CD4-positive, alpha-beta T cell treated with Interferon gamma for 1 hour (primary cell): ENCODE measurements around the gene AZU1.
"Not testable (repeated sequence)": the region's sequence is repeated elsewhere in the genome, so short reads cannot be mapped to it uniquely, and the experiment has no call there.

Experiments
- DNase-seq: peaks from one replicate; pipeline ENCODE4 v3.0.0-alpha.2; 2020

Gene AZU1

DNA sequence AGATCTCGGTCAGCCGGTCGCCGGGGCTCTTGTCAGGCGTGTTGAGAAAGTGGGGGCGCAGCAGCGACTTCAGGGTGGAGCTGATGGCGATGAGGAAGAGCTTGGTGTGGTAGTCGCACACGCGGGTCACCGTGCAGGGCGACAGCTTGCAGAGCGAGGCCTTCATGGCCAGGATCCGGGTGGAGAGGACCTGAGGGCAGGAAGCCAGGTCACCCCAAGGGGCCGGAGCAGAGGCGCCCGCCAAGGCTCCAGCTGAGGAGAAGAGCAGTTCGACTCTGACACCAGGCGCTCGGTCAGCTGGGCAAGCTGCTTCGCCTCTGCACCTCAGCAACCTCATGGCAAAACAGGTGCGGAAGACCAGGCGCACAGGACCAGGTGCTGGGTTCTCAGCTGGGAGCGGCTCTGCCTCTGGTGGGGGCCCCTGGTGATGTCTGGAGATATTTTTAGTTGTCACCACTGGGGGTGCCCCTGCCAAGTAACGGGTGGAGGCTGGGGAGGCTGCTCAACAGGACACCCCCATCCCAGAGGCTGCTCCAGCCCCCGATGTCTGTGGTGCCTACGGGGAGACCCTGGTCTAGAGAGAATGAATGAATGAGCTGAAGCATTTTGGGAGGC, 47.7 kb downstream of the AZU1 start:
- DNase-seq, result no peak

DNA sequence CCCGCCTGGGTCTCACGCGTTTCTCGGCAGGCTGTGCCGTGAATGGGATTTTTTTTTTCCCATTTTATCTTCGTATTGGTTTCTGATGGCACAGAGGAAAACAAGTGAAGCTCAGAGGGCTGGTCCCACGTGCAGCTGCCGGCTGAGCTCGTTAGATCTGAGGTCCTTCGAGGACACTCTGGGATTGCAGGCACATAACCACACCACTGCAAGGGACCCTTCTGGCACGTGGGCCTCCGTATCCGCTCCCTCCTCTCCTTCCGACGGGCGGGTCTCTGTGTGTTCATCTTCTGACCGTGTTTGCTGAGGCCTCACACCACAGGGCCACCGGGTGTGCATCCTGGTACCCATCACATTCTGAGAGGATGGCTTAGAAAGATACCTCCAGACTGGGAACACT, 48.5 kb downstream of the AZU1 start:
- DNase-seq, result no peak

DNA sequence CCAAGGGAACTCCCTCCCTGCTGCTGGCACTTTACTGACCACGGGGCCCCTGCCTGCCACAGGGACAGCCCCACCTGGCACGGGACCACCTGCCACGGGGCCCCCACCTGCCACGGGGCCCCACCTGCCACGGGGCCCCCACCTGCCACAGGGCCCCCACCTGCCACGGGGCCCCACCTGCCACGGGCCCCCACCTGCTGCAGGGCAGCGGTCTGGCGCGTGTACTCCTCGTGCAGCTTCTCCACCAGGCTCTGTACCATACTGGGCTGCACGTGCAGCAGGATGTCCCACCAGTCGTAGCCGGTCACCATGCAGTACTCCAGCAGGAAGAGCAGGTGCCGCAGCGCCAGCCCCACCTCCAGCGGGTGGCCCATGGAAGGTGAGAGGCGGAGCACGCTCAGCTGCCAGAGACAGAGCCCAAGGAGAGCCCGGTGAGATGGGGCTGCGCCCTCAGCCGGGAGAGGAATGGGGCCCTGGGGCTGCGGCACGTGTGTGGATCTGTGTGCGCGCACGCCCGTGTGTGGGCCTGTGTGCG, 49.2 kb downstream of the AZU1 start:
- DNase-seq, result no peak

DNA sequence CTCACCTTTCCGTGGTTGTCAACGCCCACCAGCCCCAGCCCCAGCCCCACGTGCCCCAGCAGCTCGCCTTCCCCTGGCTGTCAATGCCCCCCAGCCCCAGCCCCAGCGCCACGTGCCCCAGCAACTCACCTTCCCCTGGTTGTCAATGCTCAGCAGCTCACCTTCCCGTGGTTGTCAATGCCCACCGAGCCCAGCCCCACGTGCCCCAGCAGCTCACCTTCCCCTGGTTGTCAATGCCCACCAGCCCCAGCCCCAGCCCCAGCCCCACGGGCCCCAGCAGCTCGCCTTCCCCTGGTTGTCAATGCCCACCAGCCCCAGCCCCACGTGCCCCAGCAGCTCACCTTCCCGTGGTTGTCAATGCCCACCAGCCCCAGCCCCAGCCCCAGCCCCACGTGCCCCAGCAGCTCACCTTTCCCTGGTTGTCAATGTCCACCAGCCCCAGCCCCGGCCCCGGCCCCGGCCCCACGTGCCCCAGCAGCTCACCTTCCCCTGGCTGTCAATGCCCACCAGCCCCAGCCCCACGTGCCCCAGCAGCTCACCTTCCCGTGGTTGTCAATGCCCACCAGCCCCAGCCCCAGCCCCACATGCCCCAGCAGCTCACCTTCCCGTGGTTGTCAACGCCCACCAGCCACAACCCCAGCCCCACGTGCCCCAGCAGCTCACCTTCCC, 50.5 kb downstream of the AZU1 start:
- DNase-seq, result not testable (repeated sequence)

DNA sequence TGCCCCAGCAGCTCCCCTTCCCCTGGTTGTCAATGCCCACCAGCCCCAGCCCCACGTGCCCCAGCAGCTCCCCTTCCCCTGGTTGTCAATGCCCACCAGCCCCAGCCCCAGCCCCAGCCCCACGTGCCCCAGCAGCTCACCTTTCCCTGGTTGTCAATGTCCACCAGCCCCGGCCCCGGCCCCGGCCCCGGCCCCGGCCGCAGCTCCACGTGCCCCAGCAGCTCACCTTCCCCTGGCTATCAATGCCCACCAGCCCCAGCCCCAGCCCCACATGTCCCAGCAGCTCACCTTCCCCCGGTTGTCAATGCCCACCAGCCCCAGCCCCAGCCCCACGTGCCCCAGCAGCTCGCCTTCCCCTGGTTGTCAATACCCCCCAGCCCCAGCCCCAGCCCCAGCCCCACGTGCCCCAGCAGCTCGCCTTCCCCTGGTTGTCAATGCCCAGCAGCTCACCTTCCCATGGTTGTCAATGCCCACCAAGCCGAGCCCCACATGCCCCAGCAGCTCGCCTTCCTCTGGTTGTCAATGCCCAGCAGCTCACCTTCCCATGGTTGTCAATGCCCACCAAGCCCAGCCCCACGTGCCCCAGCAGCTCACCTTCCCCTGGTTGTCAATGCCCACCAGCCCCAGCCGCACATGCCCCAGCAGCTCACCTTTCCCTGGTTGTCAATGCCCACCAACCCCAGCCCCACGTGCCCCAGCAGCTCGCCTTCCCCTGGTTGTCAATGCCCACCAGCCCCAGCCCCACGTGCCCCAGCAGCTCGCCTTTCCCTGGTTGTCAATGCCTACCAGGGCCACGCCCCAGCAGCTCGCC, 51.3 kb downstream of the AZU1 start:
- DNase-seq, result not testable (repeated sequence)

DNA sequence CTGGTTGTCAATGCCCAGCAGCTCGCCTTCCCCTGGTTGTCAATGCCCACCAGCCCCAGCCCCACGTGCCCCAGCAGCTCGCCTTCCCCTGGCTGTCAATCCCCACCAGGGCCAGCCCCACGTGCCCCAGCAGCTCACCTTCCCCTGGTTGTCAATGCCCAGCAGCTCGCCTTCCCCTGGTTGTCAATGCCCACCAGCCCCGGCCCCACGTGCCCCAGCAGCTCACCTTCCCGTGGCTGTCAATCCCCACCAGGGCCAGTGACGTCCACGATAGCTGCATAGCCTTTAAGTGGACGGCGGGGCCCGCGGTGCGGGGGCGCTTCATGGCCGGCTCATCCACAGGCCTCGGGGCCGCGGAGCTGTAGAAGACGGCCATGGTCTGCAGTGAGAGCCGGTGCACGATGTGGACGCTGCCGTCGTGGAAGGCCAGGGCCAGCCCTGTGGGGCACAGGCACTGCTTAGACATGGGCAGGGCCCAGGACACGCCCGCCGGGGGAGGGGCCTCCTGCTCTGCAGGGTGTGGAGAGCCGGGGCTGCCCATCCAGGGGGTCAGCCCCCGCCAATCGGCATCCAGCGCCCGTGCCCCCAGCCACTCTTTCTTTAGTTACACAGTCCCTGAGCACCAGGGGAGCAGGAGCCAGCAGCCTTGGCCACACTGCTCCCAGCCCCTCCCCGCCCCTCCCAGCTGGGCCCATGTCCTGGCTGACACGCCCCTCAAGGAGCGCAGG, 52.2 kb downstream of the AZU1 start:
- DNase-seq, result no peak
